ENCODE data around the gene MTREX. TPM values are rescaled to one million over a fixed set of nuclear protein-coding genes. Genes with fewer than 3 reads are reported as not detected.

Gene MTREX
- total RNA-seq, 1 donor from 2014 or later, result 78.7 TPM

GRCh38 chr5:55459572-55459971 is 151.8 kb downstream of the MTREX start:
- Mint-ChIP-seq H3K4me3 (no peak overlapping the region), H3K9me3 (no peaks in the 10 kb centered on the region), H3K4me1 (peaks cover 6% of the 10 kb centered on the region), H3K27me3 (ENCODE audit: low read depth) (no peaks in the 10 kb centered on the region), H3K36me3 (peaks cover 10% of the 10 kb centered on the region), H3K27ac (peak overlapping the region; percentile 17)
- TF ChIP-seq CTCF (IDR thresholded peaks at IDR 0.05; ENCODE audit: unreplicated experiment), result no peak
- DNase-seq (ENCODE audit: low spot score in 2 of 2, unreplicated experiment in 2 of 2), result no peak

GRCh38 chr5:55463613-55464012 is 155.8 kb downstream of the MTREX start:
- no peak for TF ChIP-seq CTCF (IDR thresholded peaks at IDR 0.05; ENCODE audit: unreplicated experiment)
- Mint-ChIP-seq H3K27ac (no peak overlapping the region), H3K36me3 (peaks cover 20% of the 10 kb centered on the region), H3K27me3 (ENCODE audit: low read depth) (no peaks in the 10 kb centered on the region), H3K9me3 (no peaks in the 10 kb centered on the region), H3K4me3 (no peak overlapping the region), H3K4me1 (peaks cover 10% of the 10 kb centered on the region)
- no peak for DNase-seq (ENCODE audit: low spot score in 2 of 2, unreplicated experiment in 2 of 2)

GRCh38 chr5:55467862-55468551 is 160.2 kb downstream of the MTREX start:
- H3K4me3 Mint-ChIP-seq, result no peak overlapping the region
- H3K4me1 Mint-ChIP-seq, result peaks cover 20% of the 10 kb centered on the region
- H3K27ac Mint-ChIP-seq, result peak overlapping the region; percentile 51
- peaks cover 18% of the 10 kb centered on the region for H3K36me3 Mint-ChIP-seq
- H3K27me3 Mint-ChIP-seq (ENCODE audit: low read depth), result no peaks in the 10 kb centered on the region
- no peak for TF ChIP-seq CTCF (IDR thresholded peaks at IDR 0.05; ENCODE audit: unreplicated experiment)
- H3K9me3 Mint-ChIP-seq, result no peaks in the 10 kb centered on the region
- DNase-seq (ENCODE audit: low spot score in 2 of 2, unreplicated experiment in 2 of 2), result no peak

- Mint-ChIP-seq H3K4me3 (no peak overlapping the region), H3K27ac (peak overlapping the region; percentile 49), H3K36me3 (peaks cover 10% of the 10 kb centered on the region), H3K9me3 (no peaks in the 10 kb centered on the region), H3K27me3 (ENCODE audit: low read depth) (no peaks in the 10 kb centered on the region), H3K4me1 (peaks cover 20% of the 10 kb centered on the region)
- TF ChIP-seq CTCF (IDR thresholded peaks at IDR 0.05; ENCODE audit: unreplicated experiment), result no peak
- DNase-seq (ENCODE audit: low spot score in 2 of 2, unreplicated experiment in 2 of 2), result no peak
These were observed 162.1 kb downstream of the MTREX start for GRCh38 chr5:55469839-55470238.

- Mint-ChIP-seq H3K27ac (peak overlapping the region; percentile 49), H3K4me1 (peaks cover 20% of the 10 kb centered on the region), H3K9me3 (no peaks in the 10 kb centered on the region)
These were observed 162.5 kb downstream of the MTREX start for GRCh38 chr5:55470282-55470681.

More at GRCh38 chr5:55470282-55470681, 162.5 kb downstream of the MTREX start:
- H3K27me3 Mint-ChIP-seq (ENCODE audit: low read depth), result no peaks in the 10 kb centered on the region
- no peak overlapping the region for H3K4me3 Mint-ChIP-seq
- no peak for DNase-seq (ENCODE audit: low spot score in 2 of 2, unreplicated experiment in 2 of 2)
- no peak for TF ChIP-seq CTCF (IDR thresholded peaks at IDR 0.05; ENCODE audit: unreplicated experiment)
- peaks cover 10% of the 10 kb centered on the region for H3K36me3 Mint-ChIP-seq
